GM03348 (cell line): ENCODE measurements around the gene ACSL6.

Source experiments
- DNase-seq: peaks from one replicate; pipeline ENCODE4 v3.0.0; 2012; ENCODE audit warnings: low spot score

Gene ACSL6

GRCh38 chr5:132046880-132047299, 35.4 kb upstream of the ACSL6 start:
- DNase-seq = no peak

GRCh38 chr5:132044207-132044606, 32.7 kb upstream of the ACSL6 start:
- DNase-seq = no peak

- DNase-seq = no peak
These were observed 25.9 kb upstream of the ACSL6 start for GRCh38 chr5:132037353-132037752.

- no peak for DNase-seq
These were observed 21.7 kb upstream of the ACSL6 start for GRCh38 chr5:132033122-132033521.

GRCh38 chr5:132032196-132032595, 20.7 kb upstream of the ACSL6 start:
- DNase-seq = no peak

- no peak for DNase-seq
These were observed 19.2 kb upstream of the ACSL6 start for GRCh38 chr5:132030610-132031009.

- DNase-seq = no peak
These were observed 18.3 kb upstream of the ACSL6 start for GRCh38 chr5:132029609-132030330.

- DNase-seq = no peak
These were observed 15.6 kb upstream of the ACSL6 start for GRCh38 chr5:132027027-132027426.

- no peak for DNase-seq
These were observed 15.1 kb upstream of the ACSL6 start for GRCh38 chr5:132026516-132027008.

- DNase-seq = no peak
These were observed 14.0 kb upstream of the ACSL6 start for GRCh38 chr5:132025403-132025971.

- no peak for DNase-seq
These were observed 13.4 kb upstream of the ACSL6 start for GRCh38 chr5:132024789-132025402.

GRCh38 chr5:132024117-132024435, 12.6 kb upstream of the ACSL6 start:
- no peak for DNase-seq

GRCh38 chr5:132023258-132024116, 12.0 kb upstream of the ACSL6 start:
- no peak for DNase-seq

- DNase-seq = no peak
These were observed 11.3 kb upstream of the ACSL6 start for GRCh38 chr5:132022737-132023136.

- DNase-seq = no peak
These were observed 10.2 kb upstream of the ACSL6 start for GRCh38 chr5:132021654-132022053.

GRCh38 chr5:132020568-132021339, 9.3 kb upstream of the ACSL6 start:
- DNase-seq = no peak

GRCh38 chr5:132019857-132020555, 8.5 kb upstream of the ACSL6 start:
- no peak for DNase-seq

- no peak for DNase-seq
These were observed 7.9 kb upstream of the ACSL6 start for GRCh38 chr5:132019337-132019736.

- DNase-seq = no peak
These were observed 6.5 kb upstream of the ACSL6 start for GRCh38 chr5:132017738-132018625.

GRCh38 chr5:132017316-132017715, 5.9 kb upstream of the ACSL6 start:
- DNase-seq = no peak
